GM19438 (cell line): Measurements from ENCODE around the gene KAZALD1.

Experiments
- ATAC-seq: cut with Tn5 transposase; IDR thresholded peaks from one replicate; pipeline ENCODE4 v1.9.1; 2021; ENCODE audit warnings: low read depth; ENCODE audit not compliant: unreplicated experiment

Gene KAZALD1

GRCh38 chr10:101046332-101047238, 15.2 kb upstream of the KAZALD1 start:
- ATAC-seq: no peak

DNA sequence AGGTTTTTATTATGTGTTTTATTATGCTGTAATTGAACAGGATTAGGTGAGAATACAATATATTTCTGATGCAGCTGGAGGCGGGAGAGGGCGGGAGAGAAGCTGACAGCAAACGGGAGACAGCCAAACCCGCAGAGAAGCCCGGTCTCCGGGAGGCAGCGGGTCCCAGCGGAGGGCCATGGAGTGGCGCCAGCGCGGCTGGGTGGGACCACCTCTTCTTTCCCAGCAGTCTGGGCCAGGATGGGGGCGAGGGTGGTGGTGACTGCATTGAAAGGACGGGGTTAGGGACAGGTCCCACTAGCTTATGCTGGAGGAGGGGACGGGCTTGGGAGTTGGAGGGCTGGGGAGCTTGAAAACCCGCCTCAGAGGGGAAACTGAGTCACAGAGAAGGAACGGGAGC, 14.5 kb upstream of the KAZALD1 start:
- ATAC-seq: no peak

DNA sequence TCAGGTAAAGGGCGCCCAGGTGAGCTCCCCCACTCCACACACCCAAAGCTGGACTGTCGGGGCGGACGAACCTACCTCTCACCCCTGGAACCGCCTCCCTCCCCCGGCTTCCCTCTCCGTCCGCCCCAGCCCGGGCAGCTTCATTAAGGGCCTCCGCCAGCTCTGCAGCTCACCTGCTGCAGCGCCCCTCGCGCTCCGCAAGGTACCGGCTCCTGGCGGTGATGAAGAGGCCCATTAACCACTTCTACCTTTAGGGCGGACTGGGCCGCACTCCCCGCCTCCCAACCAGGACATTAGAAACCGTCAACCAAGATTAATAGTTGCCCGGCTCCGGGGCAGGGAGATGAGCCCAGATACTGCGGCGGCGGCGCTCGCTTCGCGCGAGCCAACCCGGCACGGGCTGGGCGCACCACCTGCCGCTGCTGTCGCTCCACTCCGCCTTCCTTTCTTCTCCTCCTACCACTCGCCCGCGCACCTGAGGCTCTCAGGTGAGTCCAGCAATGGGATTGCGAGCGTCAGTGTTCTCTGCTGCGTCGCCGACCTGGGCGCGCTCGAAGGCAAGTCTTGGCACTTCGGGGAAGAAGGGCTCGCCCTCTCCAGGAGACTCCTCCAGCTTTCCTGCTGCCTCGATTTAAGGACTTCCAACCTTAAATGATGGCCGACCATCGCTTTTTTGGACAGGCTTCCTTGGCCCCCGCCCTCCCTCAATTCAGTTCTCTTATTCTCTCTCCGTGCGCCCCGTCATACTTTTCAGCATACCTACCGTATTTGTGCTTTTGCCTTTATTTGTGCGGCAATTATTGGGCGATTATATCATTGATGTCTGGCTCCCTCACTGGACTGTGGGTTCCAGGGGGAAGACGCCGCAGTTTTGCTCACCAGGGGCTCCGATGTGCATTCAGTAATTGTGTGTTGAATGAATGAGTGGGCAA, 13.6 kb upstream of the KAZALD1 start:
- ATAC-seq: no peak

GRCh38 chr10:101050208-101051069, 11.3 kb upstream of the KAZALD1 start:
- ATAC-seq: peak; percentile 71

GRCh38 chr10:101052285-101052684, 9.5 kb upstream of the KAZALD1 start:
- ATAC-seq: no peak

GRCh38 chr10:101053516-101053915, 8.3 kb upstream of the KAZALD1 start:
- ATAC-seq: no peak

- no peak for ATAC-seq
Observed at GRCh38 chr10:101054351-101054750, 7.4 kb upstream of the KAZALD1 start.

DNA sequence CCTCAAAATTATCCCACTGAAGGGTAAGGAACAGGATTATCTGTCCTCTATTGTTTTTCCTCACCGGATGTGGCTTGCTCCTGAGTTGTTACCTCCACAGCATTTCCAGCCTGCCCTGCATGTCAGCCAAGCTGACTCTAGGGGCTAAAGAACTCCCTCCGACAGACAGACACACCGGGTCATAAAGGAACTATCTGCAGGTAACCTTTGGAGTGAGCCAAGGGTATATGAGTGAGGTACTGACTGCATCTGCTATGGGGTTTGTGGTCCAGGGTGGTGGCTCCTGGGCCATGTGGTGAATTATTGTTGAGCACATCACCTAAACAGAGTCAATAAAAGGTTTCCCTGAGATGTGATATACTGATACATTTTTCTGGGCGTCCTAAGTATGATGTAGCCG, 6.9 kb upstream of the KAZALD1 start:
- ATAC-seq: no peak

DNA sequence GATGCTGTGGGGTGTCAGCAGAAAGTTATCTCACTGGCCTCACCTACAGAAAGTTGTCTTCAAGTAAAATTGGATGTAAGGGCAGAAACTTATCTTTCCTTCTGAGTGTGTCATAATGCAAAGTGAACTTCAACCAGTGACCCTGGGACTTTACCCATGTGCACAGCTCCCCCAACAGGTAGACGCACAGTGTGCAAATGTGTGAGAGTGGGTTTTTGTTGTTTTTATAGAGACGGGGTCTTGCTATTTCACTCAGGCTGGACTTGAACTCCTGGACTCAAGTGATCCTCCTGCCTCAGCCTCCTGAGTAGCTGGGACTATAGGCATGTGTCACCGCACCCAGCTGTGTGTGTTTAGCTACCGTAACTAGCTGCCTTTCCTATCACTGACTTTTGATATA, 6.4 kb upstream of the KAZALD1 start:
- no peak for ATAC-seq

- ATAC-seq: no peak
Observed at GRCh38 chr10:101056365-101057151, 5.2 kb upstream of the KAZALD1 start.

- ATAC-seq: peak; percentile 46
Observed at GRCh38 chr10:101060036-101060950, 1.5 kb upstream of the KAZALD1 start.

GRCh38 chr10:101060951-101061623, 702 bp upstream of the KAZALD1 start:
- peak; percentile 59 for ATAC-seq

DNA sequence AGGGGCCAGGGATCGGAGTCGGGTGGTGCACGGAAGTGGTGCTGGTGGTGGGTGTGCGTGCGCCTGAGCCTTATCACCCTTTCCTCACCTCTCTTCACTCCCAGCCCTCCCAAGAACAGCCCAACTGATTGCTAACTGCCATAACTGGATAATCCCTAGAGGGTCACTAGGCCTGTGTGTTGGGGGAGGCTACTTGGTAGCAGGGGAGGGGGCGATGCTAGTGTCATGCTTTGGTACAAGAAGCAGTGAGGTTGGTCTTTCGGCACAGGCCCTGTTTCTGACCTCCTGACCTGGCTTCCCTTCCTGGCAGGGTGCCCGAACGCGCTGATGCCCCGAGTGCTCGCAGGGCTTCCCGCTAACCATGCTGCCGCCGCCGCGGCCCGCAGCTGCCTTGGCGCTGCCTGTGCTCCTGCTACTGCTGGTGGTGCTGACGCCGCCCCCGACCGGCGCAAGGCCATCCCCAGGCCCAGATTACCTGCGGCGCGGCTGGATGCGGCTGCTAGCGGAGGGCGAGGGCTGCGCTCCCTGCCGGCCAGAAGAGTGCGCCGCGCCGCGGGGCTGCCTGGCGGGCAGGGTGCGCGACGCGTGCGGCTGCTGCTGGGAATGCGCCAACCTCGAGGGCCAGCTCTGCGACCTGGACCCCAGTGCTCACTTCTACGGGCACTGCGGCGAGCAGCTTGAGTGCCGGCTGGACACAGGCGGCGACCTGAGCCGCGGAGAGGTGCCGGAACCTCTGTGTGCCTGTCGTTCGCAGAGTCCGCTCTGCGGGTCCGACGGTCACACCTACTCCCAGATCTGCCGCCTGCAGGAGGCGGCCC, 652 bp downstream of the KAZALD1 start:
- ATAC-seq: no peak

GRCh38 chr10:101063050-101063525, 1.3 kb downstream of the KAZALD1 start:
- no peak for ATAC-seq

DNA sequence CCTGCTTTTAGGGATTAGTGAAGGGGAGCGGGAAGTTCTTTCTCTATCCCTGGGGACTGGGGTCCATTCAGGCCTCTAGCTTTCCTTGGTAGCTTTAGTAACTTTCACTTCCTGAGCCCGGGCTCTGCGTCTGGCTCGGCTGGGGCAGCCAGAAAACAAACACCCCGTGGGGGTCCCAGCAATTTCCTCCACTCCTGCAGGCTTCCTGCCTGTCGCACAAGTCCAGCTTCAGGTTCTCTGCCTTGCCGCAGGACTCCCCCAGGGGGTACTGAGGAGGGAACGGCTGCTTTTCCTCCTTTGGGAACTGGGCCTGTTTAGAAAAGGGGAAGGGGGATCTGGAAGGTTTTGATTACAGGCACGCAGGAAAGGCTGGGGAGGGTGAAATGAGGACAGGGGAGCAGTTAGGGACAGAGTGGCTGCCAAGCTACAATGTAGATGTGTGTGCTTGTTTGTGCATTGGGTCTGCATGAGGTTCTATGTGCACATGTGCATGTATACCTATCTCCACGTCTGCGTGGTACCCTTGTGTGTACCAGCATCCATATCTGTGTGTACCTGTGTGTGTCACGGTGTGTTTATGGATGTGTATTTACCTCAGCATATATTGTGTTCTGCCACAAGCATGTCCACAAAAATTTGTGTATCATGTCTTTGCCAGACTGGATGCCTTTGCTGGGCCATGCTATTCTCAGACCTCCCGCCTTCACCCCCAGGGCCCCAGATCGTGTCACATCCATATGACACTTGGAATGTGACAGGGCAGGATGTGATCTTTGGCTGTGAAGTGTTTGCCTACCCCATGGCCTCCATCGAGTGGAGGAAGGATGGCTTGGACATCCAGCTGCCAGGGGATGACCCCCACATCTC, 2.0 kb downstream of the KAZALD1 start:
- no peak for ATAC-seq

DNA sequence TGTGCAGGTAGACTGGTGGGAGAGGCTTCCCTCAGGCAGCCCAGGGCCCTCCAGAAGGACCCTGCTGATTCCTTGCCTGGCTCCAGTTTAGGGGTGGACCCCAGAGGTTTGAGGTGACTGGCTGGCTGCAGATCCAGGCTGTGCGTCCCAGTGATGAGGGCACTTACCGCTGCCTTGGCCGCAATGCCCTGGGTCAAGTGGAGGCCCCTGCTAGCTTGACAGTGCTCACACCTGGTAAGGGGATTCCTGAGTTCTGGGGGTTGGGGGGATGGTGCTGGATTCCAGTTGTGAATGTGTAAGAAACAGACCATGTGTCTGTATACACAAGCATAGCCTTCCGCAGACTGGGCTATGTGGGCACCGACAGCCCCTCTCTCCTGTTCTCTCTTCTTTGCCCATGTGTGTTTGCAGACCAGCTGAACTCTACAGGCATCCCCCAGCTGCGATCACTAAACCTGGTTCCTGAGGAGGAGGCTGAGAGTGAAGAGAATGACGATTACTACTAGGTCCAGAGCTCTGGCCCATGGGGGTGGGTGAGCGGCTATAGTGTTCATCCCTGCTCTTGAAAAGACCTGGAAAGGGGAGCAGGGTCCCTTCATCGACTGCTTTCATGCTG, 2.7 kb downstream of the KAZALD1 start:
- ATAC-seq: no peak
